ENCODE measurements around the gene PRPF19.

Gene PRPF19

GRCh38 chr11:60919956-60920355, 13.6 kb upstream of the PRPF19 start:
- DNase-seq (ENCODE audit: low read depth): no peak
- H3K4me3 ChIP-seq (ENCODE audit: low read depth, low read length): no peak overlapping the region
- TF ChIP-seq CTCF (IDR thresholded peaks at IDR 0.05; ENCODE audit: insufficient read depth, low read depth, low read length, missing control alignments): no peak

GRCh38 chr11:60919320-60919719, 12.9 kb upstream of the PRPF19 start:
- TF ChIP-seq CTCF (IDR thresholded peaks at IDR 0.05; ENCODE audit: insufficient read depth, low read depth, low read length, missing control alignments): no peak
- H3K4me3 ChIP-seq (ENCODE audit: low read depth, low read length): no peak overlapping the region
- DNase-seq (ENCODE audit: low read depth): no peak

- DNase-seq (ENCODE audit: low read depth): no peak
- no peak for TF ChIP-seq CTCF (IDR thresholded peaks at IDR 0.05; ENCODE audit: insufficient read depth, low read depth, low read length, missing control alignments)
- no peak overlapping the region for H3K4me3 ChIP-seq (ENCODE audit: low read depth, low read length)
These were observed 12.5 kb upstream of the PRPF19 start for GRCh38 chr11:60918939-60919265.

GRCh38 chr11:60918251-60918938, 12.0 kb upstream of the PRPF19 start:
- H3K4me3 ChIP-seq (ENCODE audit: low read depth, low read length): no peak overlapping the region
- DNase-seq (ENCODE audit: low read depth): no peak
- no peak for TF ChIP-seq CTCF (IDR thresholded peaks at IDR 0.05; ENCODE audit: insufficient read depth, low read depth, low read length, missing control alignments)

GRCh38 chr11:60917267-60917666, 10.9 kb upstream of the PRPF19 start:
- no peak for TF ChIP-seq CTCF (IDR thresholded peaks at IDR 0.05; ENCODE audit: insufficient read depth, low read depth, low read length, missing control alignments)
- DNase-seq (ENCODE audit: low read depth): no peak
- no peak overlapping the region for H3K4me3 ChIP-seq (ENCODE audit: low read depth, low read length)

- no peak for TF ChIP-seq CTCF (IDR thresholded peaks at IDR 0.05; ENCODE audit: insufficient read depth, low read depth, low read length, missing control alignments)
- H3K4me3 ChIP-seq (ENCODE audit: low read depth, low read length): no peak overlapping the region
- DNase-seq (ENCODE audit: low read depth): no peak
These were observed 10.4 kb upstream of the PRPF19 start for GRCh38 chr11:60916669-60917206.

Measured in GM12865 (cell line).